ENCODE data around the gene CEP164.
A peak's percentile ranks its signal among the peaks of the same experiment; 100 is the strongest.

The CEP164 gene

DNA sequence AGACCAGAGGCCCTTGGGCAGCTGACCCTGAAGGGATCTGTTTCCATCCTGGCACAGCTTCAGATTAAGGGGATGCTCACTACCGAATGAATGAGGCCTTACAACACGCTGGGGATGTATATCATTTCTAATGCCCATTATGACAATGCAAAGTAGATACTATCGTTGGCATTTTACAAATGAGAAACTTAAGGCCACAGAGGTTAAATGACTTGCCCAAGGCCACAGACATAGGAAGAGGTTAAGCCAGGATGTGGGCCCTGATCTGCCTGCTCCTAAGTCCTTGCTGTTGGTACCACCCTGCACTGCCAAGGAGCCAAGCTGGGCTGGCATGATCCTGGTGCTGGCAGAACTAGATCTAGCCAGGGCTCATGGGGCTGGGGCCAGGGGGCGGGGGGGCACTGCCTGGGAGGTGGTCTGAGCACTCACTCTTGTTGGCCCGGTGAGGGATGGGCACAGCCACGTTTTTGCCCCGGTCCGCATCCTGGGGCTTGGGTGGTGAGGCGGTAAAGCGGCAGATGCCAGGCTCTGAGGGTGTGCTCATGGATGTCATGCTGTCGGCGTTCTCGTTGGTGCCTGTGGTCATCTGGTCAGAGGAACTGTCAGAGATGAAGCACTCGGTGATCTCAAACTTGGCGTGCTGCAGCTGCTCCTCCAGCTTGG is 102.8 kb downstream of the CEP164 start:
- Histone ChIP-seq H3K27ac (no peak overlapping the region), H3K4me3 (no peak overlapping the region)

DNA sequence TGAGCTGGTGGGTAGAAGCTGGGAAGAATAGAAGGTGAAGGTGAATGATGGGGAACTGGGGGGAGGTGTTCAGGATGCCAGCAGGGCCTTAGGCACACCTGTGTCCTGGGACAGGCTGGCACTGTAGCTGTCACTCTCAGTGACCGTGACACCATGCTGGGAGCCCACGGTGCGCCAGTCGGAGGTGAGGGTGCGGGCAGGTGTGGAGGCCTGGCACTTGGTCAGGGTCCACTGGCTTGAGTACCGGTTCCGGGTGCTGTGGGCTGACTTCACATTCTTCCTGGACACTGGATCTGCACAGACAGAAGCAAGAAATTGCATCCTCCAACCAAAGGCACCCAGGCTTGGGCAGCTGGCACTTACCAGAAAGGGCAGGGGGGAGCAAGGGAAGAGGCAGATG is 103.8 kb downstream of the CEP164 start:
- H3K4me3 ChIP-seq: no peak overlapping the region
- H3K27ac ChIP-seq: no peak overlapping the region

DNA sequence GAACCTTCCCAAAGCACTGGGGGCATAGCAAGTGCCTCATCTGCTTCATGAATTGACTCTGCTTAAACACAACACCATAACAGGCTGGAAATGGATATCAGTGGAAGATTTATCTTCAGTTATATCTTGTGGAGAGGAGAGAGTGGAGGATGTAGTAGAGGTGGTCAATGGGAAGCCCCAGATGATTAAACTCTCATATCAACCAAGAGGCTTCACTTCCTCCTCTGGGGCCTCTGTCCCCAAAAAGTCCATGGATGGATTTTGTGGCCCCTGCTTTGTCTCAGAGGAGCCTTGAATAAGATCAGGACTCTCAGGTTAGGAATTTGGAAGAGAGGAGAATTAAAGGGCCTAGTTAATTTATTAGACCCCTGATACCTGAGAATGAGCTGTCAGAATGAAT is 106.1 kb downstream of the CEP164 start:
- no peak overlapping the region for H3K27ac ChIP-seq
- no peak overlapping the region for H3K4me3 ChIP-seq

DNA sequence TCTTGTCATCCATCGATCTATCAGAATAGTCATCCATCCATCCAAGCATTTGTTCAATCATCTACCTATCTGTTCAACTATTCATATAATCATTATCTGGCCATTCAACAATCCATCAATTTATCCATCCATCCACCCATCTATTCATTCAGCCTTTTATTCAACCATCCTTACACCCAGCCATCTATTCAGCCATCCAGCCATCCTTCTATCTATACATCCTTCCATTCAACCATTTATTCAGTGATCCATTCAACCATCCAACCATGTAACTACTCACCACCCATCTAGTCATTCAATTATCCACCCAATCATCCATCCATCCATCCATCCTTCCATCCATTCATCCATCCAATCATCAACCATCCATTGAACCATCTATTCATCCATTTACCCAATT is 106.8 kb downstream of the CEP164 start:
- Histone ChIP-seq H3K4me3 (no peak overlapping the region), H3K27ac (peak overlapping the region in 1 of 21 experiments; percentile 13)

DNA sequence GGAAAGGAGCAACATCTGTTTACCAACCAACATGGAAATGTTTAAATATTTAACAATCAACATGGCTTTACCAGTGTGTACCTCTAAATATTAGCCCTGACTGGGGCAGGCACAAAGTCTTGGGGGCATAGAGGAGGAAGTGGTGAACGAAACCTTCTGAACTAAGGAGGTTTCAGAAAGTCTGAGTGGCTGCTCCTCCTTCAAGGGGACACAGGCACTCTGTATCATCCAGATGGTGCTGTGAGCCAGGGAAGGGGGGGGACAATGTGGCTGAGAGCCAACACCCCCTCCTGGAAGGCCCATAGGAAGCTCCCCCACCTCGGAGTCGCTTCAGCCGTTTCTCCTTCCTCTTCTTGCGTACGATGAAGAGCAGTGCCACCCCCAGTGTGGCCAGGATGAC is 107.7 kb downstream of the CEP164 start:
- Histone ChIP-seq H3K27ac (no peak overlapping the region), H3K4me3 (no peak overlapping the region)

DNA sequence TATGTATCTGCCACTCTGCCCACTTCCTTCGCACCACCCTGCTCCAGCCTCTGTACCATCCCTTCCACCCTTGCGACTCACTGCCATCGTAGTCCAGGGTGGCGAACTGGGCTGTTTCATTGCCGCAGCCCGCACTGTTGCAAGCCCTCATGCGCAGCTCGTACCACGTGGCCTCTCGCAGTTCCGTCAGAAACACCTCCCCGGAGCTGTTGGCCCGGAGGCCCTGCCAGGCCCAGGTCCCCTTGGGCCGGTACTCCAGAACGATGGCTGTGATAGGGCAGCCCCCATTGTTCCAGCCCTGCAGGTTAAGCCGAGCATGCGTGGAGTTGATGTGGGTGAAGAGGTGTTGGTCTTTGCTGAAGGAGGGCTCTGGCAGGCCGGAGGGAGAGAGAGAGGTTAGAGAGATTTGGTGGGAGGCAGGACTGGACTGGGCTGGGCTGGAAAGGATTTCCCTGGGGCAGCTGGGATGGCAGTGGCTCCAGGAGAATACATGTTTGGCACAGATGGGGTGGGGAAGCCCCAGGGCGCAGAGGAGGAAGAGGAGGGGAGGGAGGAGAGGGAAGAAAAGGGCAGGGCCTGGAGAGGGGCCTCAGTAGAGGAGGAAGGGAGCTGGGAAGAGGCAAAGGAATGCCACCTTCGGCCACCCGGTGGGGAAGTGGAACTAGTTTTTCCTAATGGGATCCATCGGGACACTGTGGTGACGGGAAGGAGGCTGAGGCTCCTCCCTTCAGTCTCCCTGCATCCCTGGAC is 109.6 kb downstream of the CEP164 start:
- no peak overlapping the region for H3K27ac ChIP-seq
- no peak overlapping the region for H3K4me3 ChIP-seq

DNA sequence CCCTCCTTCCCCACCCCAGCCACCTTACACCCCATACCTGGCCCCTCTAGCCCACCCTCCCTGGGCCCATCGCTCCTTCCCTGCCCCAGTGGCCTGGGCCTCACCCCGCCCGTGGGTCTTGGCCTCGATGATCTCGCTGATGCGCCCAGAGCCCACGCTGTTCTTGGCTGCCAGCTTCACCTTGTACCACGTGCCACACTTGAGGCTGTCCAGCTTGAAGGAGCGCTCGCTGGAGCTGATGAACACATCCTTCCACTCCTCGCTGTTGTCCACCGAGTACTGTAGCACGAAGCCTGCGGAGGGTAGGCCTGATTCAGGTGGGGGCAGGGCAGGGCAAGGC is 110.1 kb downstream of the CEP164 start:
- H3K27ac ChIP-seq: no peak overlapping the region
- H3K4me3 ChIP-seq: no peak overlapping the region

DNA sequence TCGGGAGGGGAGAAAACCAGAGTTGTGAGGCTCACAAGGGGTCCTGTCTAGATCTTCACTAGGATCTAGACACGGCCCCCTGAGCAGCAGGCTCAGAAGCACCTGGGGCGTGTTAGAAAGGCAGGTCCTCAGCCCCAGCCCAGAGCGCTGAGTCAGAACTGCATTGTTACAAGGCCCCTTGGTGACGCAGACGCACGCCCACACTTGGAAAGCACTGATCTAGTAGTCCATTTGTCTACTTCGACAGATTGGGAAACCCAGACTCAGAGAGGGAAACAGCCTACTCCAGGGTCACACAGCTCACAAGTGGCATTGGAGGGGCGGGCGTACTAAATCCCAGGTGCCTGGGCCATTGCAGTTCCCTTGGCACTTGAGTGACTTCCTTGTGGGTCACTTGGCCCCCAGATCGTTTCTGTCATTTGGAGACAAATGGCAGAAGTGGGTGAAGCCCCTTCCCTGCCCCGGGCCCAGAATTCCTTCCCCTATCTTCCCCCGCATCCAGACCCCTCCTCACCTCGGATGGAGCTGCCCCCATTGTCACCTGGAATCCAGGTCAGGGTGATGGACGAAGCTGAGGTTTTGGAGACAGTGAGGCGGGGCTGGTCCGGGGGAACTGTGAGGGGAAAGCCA is 110.8 kb downstream of the CEP164 start:
- Histone ChIP-seq H3K4me3 (no peak overlapping the region), H3K27ac (no peak overlapping the region)

DNA sequence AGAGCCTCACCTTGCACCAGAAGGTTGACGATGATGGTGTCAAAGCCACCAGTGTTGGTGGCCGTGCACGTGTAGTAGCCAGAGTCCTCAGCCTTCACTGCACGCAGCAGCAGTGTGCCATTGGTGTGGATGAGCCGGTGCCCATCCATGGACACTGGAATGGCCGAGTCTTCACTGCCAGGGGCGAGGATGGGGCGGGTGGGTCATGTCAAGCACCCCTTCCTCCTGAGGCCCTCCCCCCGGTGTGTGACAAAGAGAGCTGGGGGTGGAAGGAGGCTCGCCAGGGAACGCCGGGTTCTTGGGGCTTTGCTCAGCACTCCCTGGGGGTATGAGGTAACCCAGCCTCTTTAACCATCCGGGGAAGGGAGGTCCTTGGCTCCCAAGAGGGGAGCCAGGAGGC is 111.6 kb downstream of the CEP164 start:
- H3K4me3 ChIP-seq: no peak overlapping the region
- H3K27ac ChIP-seq: no peak overlapping the region

DNA sequence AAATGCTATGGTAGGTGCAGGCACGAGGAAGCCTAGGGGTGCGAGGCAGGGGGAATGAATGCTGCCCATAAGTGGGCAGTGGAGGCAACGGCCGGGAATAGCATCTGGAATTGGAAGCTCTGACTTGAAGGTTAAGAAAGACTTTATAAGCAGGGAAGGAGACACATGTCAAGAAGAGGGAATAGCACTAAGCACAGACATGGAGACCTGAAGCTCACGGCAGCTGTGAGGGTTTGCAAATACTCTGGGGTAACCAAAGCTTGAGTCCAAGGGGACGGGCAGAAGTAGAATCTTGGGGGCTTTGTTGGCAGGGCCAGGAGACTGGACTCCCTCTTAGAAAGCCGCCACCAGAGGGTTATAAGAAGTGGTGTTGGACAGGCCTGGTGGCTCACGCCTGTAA is 112.6 kb downstream of the CEP164 start:
- no peak overlapping the region for H3K27ac ChIP-seq

DNA sequence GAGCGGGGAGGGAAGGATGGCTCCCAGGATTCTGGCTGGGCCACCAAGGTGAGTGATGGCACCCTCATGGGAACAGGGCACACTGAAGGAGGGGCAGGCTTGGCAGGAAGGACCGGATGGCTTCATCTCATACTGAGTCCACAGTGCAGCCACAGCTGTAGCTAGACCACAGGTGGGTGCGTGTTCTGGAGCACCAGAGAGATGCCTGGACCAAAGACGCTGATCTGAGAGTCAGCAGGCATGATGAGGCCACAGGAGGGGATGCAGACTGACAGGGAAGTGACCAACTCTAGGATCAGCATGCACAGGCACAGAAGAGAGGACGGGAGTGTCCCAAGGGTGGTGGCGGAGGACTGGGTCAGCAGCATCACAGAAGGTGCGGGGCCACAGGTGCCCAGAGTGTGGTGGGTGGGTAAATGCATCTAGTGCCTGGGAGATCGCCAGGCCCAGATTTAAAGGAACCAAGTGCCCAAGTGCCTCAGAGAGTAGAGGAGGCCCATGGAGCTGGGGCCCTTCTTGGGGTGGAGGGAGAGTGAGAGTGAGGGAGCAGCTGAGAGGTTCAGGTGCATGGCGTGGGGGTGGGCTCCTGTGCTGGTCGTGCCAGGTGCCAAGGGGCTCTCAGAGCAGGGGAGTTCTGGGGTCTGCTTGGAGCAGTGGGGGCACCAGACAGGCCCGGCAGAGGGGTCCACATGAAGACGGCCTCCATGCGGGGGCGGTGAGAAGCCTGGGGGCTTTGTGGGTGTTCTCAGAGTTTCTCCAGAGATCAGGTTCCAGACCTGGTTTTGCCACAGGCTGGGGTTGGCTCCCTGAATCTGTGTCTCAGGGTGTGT is 113.7 kb downstream of the CEP164 start:
- H3K4me3 ChIP-seq: no peak overlapping the region
- no peak overlapping the region for H3K27ac ChIP-seq

More for the DNA sequence above, 112.6 kb downstream of the CEP164 start:
- H3K4me3 ChIP-seq: no peak overlapping the region

DNA sequence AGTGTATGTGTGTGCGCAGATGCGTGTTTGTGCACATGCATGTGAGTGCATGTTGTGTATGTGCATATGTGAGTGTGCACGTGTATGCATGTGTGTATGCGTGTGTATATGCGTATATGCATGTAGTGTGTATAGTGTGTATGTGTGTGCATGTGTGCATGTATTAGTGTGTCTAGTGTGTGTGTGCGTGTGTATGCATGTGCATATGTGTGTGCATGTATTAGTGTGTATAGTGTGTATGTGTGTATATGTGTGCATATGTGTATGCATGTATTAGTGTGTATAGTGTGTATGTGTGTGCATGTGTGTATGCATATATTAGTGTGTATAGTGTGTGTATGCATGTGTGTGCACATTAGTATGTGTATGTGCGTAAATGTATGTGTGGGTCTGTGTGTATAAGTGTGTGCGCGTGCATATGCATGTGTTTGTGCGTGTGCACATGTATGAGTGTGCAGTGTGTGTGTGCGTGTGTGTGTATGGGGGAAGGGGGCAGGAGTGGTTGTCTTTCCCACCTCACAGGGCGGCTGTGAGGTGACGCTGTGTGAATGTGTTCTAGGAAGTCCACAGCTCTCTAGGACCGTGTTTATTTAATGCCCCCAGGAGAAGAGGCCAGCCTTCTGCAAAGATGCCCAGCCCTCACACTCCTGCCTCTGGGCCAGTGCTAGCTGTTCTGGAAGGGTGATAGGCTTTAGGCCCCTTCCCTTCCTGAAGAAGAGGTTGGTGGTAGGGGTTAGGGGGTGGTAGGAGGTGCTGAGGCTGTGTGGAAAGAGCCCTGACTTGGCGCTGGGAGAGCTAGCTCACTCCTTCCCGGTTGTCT is 114.6 kb downstream of the CEP164 start:
- Histone ChIP-seq H3K4me3 (no peak overlapping the region), H3K27ac (no peak overlapping the region)

DNA sequence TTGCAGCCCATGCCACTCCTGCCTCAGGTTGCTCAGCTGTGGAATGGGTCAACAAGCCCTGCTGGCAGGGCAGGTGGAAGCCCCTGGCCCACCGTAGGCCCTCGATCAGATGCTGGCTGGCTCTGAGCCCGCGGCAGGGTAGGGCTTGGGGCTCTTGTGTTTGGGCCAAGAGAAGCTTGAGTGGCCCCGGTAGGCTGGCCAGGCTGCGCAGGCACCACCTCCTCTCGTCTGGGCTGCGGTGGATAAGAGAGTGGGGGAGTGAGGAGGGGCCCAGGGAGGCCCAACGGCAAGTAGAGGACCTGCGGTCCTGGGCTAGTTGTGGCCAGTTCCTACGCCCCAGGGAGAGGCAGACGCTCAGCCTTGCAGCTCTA is 115.2 kb downstream of the CEP164 start:
- Histone ChIP-seq H3K4me3 (no peak overlapping the region), H3K27ac (no peak overlapping the region)

DNA sequence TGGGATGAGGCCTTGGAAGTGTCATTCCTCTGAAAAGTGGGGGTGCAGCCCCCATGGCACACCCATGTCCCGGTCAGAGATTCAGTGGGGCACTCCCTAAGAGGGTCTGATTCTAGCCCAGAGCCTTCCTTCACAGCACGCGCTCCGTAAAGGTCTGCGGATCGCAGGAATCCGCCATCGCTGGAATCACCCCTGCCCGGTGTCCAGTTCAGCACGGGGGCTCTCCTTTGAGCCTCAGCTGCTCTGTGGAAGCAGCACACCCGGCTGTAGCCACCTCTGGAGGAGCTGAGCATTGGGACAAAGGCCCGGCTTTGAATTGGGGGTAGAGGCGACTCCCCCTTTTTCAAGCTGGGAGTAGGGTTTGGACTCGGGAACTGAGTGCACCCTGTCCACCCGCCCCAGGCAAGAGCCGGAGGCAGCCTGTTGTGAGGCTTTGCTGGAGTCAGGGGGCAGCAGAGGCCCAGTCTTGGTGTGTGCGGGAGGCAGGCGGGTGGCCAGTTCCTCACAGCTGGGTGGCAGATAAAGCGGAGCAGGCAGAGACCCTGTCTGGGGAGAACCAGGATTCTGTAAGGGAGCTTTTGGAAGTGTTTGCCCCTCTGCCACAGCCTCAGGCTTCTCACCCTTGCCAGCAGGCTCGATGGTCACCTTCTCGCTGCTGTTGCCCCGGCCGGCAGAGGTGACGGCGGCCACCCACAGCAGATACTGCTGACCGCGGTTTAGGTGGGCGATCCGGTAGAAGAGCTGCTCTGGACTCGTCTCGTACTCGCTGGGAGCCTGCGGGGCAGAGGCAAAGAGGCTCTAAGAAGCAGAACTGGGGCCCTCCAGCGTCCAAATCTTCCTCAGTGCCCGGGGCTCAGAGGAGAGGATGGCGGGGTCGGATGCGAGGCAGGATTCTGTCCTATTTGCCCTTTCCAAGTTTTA is 115.9 kb downstream of the CEP164 start:
- Histone ChIP-seq H3K27ac (no peak overlapping the region), H3K4me3 (no peak overlapping the region)

DNA sequence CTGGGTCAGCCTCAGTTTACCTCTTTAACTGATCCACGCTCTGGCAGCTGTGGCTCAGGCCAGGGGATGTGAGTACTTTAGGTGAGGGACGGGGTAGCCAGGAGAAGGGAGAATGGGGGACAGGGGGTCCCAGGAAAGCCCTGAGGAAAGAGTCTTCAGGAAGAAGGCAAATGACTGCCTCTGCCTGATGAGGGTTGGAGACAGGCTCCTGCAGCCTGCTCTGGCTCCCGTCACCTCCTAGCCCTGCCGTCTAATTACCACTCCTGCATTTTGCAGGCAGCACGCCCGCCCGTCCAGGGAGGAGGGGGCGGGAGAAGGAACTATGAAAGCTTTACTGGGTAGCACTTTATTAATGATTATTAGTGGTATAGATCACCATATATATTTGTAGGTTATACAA is 116.6 kb downstream of the CEP164 start:
- no peak overlapping the region for H3K4me3 ChIP-seq

DNA sequence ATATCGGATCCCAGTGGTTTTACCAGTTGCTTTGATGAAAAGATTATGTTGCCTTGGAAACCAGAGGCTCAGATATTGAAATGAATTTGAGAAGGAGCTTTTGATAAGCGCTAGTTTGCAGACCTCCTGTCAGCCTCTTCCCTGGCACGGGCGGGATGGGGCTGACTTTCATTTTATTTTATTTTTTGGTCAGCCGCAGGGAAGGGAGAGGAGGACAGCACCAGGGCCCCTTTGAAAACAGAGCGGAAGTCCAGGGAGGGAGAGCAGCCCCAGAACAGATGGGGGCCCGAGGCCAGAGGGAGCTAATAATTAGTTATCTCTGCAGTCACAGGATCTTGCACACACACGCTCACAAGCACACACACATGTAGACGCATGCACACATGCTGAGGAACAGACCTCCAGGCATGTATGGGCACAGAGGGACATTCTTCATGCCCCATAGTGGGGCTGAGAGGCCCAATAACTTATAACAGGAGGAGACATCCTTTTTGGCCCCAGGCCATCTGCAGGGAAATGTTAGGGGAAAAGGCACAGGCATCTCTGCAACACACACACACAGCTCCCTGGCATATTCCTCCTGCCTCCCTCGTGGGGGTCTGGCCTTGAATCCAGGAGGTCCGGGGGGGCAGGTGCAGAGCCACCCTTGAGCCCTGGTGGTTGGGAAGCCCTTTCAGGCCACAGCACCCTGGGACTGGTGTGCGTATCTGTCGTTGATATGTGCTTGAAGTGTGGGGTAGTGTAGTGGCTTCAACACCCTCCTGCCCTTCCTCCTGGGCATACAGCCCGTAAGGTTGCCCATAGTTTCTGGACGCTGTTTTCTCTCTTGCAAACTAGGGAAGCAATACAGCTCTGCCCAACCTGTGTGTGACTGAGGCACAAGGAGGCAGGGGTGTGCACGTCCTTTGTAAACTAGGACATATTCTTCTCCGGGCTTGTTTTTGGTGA is 117.3 kb downstream of the CEP164 start:
- H3K4me3 ChIP-seq: no peak overlapping the region
- H3K27ac ChIP-seq: no peak overlapping the region

More for the DNA sequence above, 116.6 kb downstream of the CEP164 start:
- no peak overlapping the region for H3K27ac ChIP-seq

DNA sequence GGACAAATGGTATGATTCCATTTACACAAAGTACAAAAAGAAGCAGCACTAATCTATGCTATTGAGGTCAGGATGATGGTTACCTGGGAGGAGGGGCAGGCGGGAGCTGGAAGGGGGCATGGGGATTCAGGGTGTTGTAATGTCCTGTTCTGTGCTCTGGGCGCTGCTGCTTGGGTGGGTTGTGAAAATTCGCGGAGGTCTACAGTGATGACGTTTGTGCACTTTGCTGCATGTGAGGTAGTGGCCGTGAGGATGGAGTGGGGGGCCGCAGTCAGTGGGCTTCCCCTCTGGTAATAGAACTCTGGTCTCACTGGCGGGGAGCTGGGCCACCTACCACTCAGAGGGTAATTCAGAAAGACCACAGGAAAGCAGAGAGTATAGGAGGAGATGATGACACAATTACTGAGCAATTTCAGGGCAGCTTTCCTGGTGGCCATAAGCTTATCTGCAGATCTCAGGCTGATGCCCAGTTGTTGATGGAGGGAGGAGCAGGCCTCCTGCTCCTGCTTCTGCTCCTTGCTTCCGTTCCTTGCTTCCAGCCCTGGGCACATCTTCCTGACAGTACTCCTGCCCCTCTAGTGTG is 121.5 kb downstream of the CEP164 start:
- H3K27ac ChIP-seq: no peak overlapping the region
- no peak overlapping the region for H3K4me3 ChIP-seq
